Measurements from ENCODE around the gene MED13.

The MED13 gene

GRCh38 chr17:62064791-62065563 lies at the start of gene MED13:
MED13 (minus strand) TSS chr17:62065278; CDS start chr17:62065205, 73 bp downstream.
- DNase-seq = no peak

GRCh38 chr17:62112229-62112628 lies 47.2 kb upstream of the MED13 start:
- no peak for DNase-seq

- no peak for DNase-seq
Observed at GRCh38 chr17:62111562-62112171, 46.6 kb upstream of the MED13 start.

- DNase-seq = no peak
Observed at GRCh38 chr17:62110923-62111484, 45.9 kb upstream of the MED13 start.

GRCh38 chr17:62109924-62110323 lies 44.8 kb upstream of the MED13 start:
- no peak for DNase-seq

- DNase-seq = peak; percentile 62 to 68
Observed at GRCh38 chr17:62109378-62109902, 44.4 kb upstream of the MED13 start.

GRCh38 chr17:62105861-62106260 lies 40.8 kb upstream of the MED13 start:
- no peak for DNase-seq

- no peak for DNase-seq
Observed at GRCh38 chr17:62105357-62105756, 40.3 kb upstream of the MED13 start.

GRCh38 chr17:62101515-62101914 lies 36.4 kb upstream of the MED13 start:
- no peak for DNase-seq

- DNase-seq = peak in 1 of 2 experiments; percentile 29
Observed at GRCh38 chr17:62101090-62101489, 36.0 kb upstream of the MED13 start.

- no peak for DNase-seq
Observed at GRCh38 chr17:62100055-62100454, 35.0 kb upstream of the MED13 start.

- no peak for DNase-seq
Observed at GRCh38 chr17:62099532-62099931, 34.5 kb upstream of the MED13 start.

GRCh38 chr17:62098623-62099231 lies 33.6 kb upstream of the MED13 start:
- DNase-seq = no peak

- no peak for DNase-seq
Observed at GRCh38 chr17:62096401-62096670, 31.3 kb upstream of the MED13 start.

- DNase-seq = no peak
Observed at GRCh38 chr17:62094175-62094574, 29.1 kb upstream of the MED13 start.

GRCh38 chr17:62093188-62094155 lies 28.4 kb upstream of the MED13 start:
- DNase-seq = no peak

GRCh38 chr17:62092784-62093183 lies 27.7 kb upstream of the MED13 start:
- no peak for DNase-seq

- DNase-seq = no peak
Observed at GRCh38 chr17:62091804-62092203, 26.7 kb upstream of the MED13 start.

GRCh38 chr17:62090868-62091267 lies 25.8 kb upstream of the MED13 start:
- no peak for DNase-seq

- DNase-seq = no peak
Observed at GRCh38 chr17:62090021-62090824, 25.1 kb upstream of the MED13 start.

GRCh38 chr17:62089334-62089733 lies 24.3 kb upstream of the MED13 start:
- no peak for DNase-seq

- no peak for DNase-seq
Observed at GRCh38 chr17:62086737-62087136, 21.7 kb upstream of the MED13 start.
